Naive B cell (primary cell): ENCODE results near the gene RORB. TPM values are rescaled to one million over a fixed set of nuclear protein-coding genes. Genes with fewer than 3 reads are reported as not detected.

Source experiments
- ATAC-seq, 2 donors: fragments of 150-1000 bp; cut with Tn5 transposase; 2 replicates each; pipeline ENCODE4 v1.10.0; 2021; ENCODE audit warnings: low read depth in 2 of 2, mild to moderate bottlenecking in 2 of 2, moderate library complexity in 2 of 2
- DNase-seq: peaks from one replicate; pipeline ENCODE4 v3.0.0; 2022
- H3K27ac Mint-ChIP-seq, 6 donors: one replicate each; pipeline ENCODE4 v1.8.0; 2020 to 2022; ENCODE audit warnings: mild to moderate bottlenecking in 6 of 6, mixed read lengths in 6 of 6, moderate library complexity in 5 of 6, inconsistent platforms in 2 of 6
- H3K27me3 Mint-ChIP-seq, 3 donors: one replicate each; pipeline ENCODE4 v1.8.0; 2021 to 2022; ENCODE audit warnings: mixed read lengths in 3 of 3, mild to moderate bottlenecking in 1 of 3
- H3K36me3 Mint-ChIP-seq, 2 donors: one replicate each; pipeline ENCODE4 v1.8.0; 2020 to 2022; ENCODE audit warnings: mixed read lengths in 2 of 2, inconsistent platforms in 1 of 2, mild to moderate bottlenecking in 1 of 2
- H3K4me1 Mint-ChIP-seq, 3 donors: one replicate each; pipeline ENCODE4 v1.8.0; 2020 to 2022; ENCODE audit warnings: mixed read lengths in 3 of 3, inconsistent platforms in 1 of 3, mild to moderate bottlenecking in 1 of 3, moderate library complexity in 1 of 3
- H3K4me3 Mint-ChIP-seq, 8 donors: one replicate each; pipeline ENCODE4 v1.8.0; 2020 to 2022; ENCODE audit warnings: mild to moderate bottlenecking in 8 of 8, mixed read lengths in 8 of 8, moderate library complexity in 8 of 8, inconsistent platforms in 2 of 8
- H3K9me3 Mint-ChIP-seq, 7 donors: one replicate each; pipeline ENCODE4 v1.8.0; 2020 to 2022; ENCODE audit warnings: mixed read lengths in 7 of 7, mild to moderate bottlenecking in 5 of 7, inconsistent platforms in 2 of 7, moderate library complexity in 1 of 7
- polyA plus RNA-seq, 6 donors: library from polyadenylated mRNA; unstranded; fragments of 300-500 nt; fragmentation: Illumina TruSeq; gene quantifications; one replicate each; pipeline ENCODE4 v1.2.3, GENCODE V29; 2021; ENCODE audit warnings: low read depth in 6 of 6

The RORB gene
- polyA plus RNA-seq, 6 donors from 2014 or later, result not detected

DNA sequence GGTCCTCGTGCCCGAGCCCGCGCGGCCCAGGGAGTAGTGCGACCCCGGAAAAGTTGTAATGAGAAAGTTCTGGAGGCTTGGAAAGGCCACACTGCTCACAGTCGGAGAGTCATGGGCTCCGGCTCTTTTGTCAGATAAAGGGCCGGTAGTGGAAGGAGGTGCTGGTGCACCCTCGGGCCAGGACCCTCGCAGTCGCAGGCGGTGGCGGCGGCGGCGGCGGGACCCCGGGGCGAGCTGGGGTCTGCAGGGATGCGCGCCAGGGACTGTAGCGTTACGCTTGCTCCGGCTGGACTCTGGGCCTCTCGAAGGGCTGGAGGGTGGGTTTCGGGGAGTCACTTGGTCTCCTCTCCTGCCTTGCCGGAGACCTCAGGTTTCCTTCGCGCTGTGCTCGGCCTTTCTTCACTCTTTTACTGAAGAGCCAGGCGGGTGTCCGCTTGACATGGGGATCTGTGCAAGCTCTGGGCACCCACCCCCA lies 1.5 kb downstream of the RORB start:
- no peak for ATAC-seq
- H3K4me1 Mint-ChIP-seq, result peaks cover 26 to 45% (median 39%) of the 10 kb centered on the region in 3 donors
- H3K27me3 Mint-ChIP-seq, result peaks cover 44 to 62% (median 57%) of the 10 kb centered on the region in 3 donors
- H3K36me3 Mint-ChIP-seq, result peaks cover 0 to 26% of the 10 kb centered on the region in 2 donors
- DNase-seq, result no peak
- H3K4me3 Mint-ChIP-seq, result peak overlapping the region; percentile 83 to 99 (median 92)
- peak overlapping the region in 2 of 6 donors; percentile 61 to 72 for H3K27ac Mint-ChIP-seq
- H3K9me3 Mint-ChIP-seq, result peaks cover 0 to 4% (median 0%) of the 10 kb centered on the region in 7 donors

DNA sequence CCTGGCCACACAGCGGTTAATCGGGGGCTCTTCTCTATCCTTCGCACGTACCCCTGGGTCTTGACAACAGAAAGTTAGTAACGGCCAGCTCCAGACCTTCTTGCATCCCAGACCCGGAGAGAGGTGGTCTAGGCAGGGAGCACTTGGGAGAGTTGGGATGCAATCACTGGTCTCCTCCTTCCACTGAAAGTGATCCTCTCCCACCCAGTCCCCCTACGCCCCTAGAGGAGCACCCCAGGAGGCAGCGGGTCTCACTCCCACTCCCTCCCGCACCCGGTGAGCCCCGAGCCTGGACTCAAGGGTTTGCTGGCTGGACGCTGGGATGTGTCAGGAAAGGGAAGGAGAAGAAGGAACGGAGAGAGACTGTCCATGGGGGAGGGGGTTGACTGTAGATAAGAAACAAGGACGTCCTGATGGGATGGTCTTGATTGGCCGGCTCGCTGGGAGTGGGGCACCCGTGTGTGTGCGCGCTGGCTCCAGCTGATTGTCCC lies 2.0 kb downstream of the RORB start:
- H3K4me1 Mint-ChIP-seq, result peaks cover 26 to 45% (median 39%) of the 10 kb centered on the region in 3 donors
- ATAC-seq, result no peak
- H3K9me3 Mint-ChIP-seq, result peaks cover 0 to 4% (median 0%) of the 10 kb centered on the region in 7 donors
- H3K27me3 Mint-ChIP-seq, result peaks cover 44 to 61% (median 54%) of the 10 kb centered on the region in 3 donors
- peak overlapping the region; percentile 74 to 92 (median 84) for H3K4me3 Mint-ChIP-seq
- H3K27ac Mint-ChIP-seq, result peak overlapping the region in 2 of 6 donors; percentile 61 to 72
- peaks cover 0 to 26% of the 10 kb centered on the region in 2 donors for H3K36me3 Mint-ChIP-seq
- DNase-seq, result no peak

DNA sequence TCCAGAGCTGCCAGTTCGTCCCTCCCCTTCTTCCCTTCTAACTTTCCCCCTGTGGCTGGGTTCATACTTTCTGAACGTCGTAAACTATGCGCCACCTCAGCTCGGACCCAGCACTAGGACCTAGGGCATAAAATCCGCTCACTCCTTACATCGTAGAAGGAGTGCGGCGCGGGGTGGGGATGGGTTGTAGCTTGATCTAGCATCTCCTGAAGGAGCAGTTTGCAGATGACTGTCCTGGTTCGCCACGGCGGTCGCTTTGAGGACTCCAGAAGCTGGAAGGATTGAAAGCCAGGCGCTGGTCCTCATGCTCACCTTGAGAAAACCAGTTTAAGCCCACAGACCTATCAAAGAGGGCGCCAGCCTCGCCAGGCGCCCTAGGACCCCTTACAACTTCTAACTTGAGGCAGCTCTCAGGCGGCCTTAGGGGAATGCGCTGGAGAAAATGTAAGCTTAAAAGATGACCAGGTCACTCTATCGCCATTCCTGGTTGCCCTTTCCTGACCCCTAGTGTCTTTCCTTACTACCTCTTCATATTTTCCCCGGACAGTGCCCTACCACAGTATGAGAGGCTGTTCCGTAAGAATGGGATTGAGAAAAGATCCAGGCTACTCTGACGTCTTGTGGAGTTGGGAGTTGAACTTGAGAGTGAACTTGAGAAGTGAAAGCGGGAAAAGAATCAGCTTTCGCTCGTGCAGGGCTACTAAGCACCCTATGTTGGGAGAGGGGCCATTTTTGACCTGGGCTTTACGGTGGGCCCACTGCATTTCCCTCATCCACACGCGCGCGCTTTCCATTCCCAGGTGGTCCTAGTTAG lies 2.8 kb downstream of the RORB start:
- H3K27ac Mint-ChIP-seq, result peak overlapping the region in 1 of 6 donors; percentile 10

DNA sequence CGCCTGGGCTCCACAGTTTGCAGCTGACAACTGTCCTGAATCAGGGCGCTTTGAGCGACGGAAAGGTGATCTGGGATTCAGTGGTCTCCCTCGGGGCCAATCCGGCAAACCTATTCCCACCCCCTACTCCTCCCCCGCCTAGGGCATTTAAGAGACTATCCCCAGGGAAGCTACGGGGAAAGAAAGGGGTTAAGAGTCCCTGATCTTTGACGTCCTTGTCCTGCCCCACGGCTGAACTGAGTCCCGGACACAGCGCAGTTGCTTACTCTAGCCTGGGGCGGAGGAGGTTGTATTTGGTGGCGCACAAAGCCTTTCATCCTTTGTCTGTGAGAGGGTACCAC lies 3.4 kb downstream of the RORB start:
- no peak for DNase-seq
- Mint-ChIP-seq H3K4me3 (peak overlapping the region; percentile 30 to 92 (median 82)), H3K27me3 (peaks cover 44 to 56% (median 50%) of the 10 kb centered on the region in 3 donors), H3K36me3 (peaks cover 0 to 26% of the 10 kb centered on the region in 2 donors), H3K9me3 (peaks cover 0 to 4% (median 0%) of the 10 kb centered on the region in 7 donors), H3K4me1 (peaks cover 26 to 45% (median 39%) of the 10 kb centered on the region in 3 donors), H3K27ac (peak overlapping the region in 1 of 6 donors; percentile 74)
- ATAC-seq, result no peak

More for the DNA sequence above, 2.8 kb downstream of the RORB start:
- peaks cover 0 to 4% (median 0%) of the 10 kb centered on the region in 7 donors for H3K9me3 Mint-ChIP-seq
- H3K36me3 Mint-ChIP-seq, result peaks cover 0 to 26% of the 10 kb centered on the region in 2 donors
- no peak for DNase-seq
- peak overlapping the region; percentile 74 to 92 (median 84) for H3K4me3 Mint-ChIP-seq
- H3K27me3 Mint-ChIP-seq, result peaks cover 44 to 56% (median 50%) of the 10 kb centered on the region in 3 donors
- no peak for ATAC-seq
- peaks cover 26 to 45% (median 39%) of the 10 kb centered on the region in 3 donors for H3K4me1 Mint-ChIP-seq

DNA sequence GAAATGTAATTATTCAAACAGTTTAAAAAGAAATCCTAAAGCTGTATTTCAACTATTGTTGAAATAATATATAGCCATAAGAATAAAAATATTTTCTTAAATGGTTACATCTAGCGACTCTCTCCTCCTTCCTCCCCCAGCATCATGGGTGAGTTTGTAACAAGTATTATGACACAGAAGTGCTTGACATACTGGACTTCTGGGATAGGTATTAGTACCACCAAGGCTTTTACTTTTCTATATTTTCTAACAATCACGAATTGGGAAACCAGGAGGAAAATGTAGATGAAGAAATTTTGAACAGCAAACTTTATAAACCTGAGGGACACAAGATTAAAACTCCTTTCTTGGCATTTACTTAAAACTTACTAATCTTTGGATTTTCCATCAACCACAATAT lies 4.4 kb downstream of the RORB start:
- Mint-ChIP-seq H3K4me3 (peak overlapping the region in 2 of 8 donors; percentile 12 to 92), H3K4me1 (peaks cover 26 to 41% (median 35%) of the 10 kb centered on the region in 3 donors), H3K36me3 (peaks cover 0 to 26% of the 10 kb centered on the region in 2 donors), H3K9me3 (peaks cover 0 to 4% (median 0%) of the 10 kb centered on the region in 7 donors), H3K27ac (no peak overlapping the region), H3K27me3 (peaks cover 45 to 53% (median 50%) of the 10 kb centered on the region in 3 donors)
- DNase-seq (no peak), ATAC-seq (no peak)

DNA sequence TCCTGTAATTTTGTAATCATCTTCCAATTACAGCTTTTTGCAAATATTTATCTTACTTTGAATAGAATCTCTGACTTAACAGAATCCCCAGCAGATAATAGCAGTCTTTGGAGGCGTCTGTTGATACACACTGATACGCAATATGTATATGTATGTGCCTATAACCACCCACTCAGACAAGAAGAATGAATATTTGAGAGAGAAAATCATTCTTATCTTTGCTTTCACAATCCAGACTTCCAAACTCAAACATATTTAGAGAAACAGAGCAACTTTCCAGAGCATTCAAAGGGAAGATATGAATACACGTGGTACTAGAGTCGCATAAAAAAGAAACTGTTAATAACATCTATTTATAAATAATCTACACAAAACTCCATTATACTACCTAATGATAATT lies 6.1 kb downstream of the RORB start:
- no peak for ATAC-seq
- no peaks in the 10 kb centered on the region for H3K9me3 Mint-ChIP-seq
- peaks cover 33 to 39% (median 36%) of the 10 kb centered on the region in 3 donors for H3K27me3 Mint-ChIP-seq
- H3K4me3 Mint-ChIP-seq, result no peak overlapping the region
- H3K4me1 Mint-ChIP-seq, result peaks cover 14 to 26% (median 24%) of the 10 kb centered on the region in 3 donors
- peaks cover 0 to 13% of the 10 kb centered on the region in 2 donors for H3K36me3 Mint-ChIP-seq
- no peak for DNase-seq
- no peak overlapping the region for H3K27ac Mint-ChIP-seq

DNA sequence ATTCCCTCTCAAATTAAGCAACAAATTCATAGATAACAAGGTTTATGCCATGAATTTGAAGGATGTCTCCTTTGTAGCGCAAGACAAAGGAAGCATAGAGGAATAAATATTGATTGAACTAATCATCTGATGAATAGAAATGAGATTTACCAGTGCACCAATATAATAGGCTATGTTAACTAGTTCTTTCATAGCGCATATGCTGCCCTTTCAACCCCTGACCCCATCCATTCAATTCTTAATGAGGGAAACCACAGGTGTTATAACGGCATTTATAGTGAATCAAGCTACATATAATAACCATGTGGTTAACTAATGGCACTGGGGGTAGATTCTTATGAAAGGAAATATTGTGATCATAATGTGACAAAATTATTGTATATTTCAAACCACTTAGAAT lies 6.5 kb downstream of the RORB start:
- H3K27ac Mint-ChIP-seq, result no peak overlapping the region
- no peak overlapping the region for H3K4me3 Mint-ChIP-seq
- no peaks in the 10 kb centered on the region for H3K9me3 Mint-ChIP-seq
- DNase-seq, result no peak
- no peak for ATAC-seq
- peaks cover 14 to 22% (median 22%) of the 10 kb centered on the region in 3 donors for H3K4me1 Mint-ChIP-seq
- H3K27me3 Mint-ChIP-seq, result peaks cover 29 to 35% (median 35%) of the 10 kb centered on the region in 3 donors
- H3K36me3 Mint-ChIP-seq, result peaks cover 0 to 13% of the 10 kb centered on the region in 2 donors

DNA sequence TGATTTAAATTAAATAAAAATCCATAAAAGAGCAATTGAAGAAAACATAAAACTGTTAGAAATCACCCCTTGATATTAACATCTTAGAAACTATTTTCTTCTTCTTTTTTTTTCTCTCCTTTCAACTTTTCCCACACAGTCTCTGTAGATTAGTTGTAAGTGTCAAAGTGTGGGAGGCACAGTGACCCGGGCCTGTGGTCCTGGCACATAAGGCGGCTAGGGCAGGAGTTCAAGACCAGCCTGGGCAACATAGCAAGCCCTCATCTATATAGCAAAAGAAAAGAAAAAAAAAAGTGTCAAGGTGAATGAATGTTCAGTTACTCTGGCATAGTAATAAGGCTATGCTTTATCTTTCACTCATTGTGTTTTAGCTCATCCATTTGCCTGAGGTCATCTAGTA lies 14.2 kb downstream of the RORB start:
- ATAC-seq (no peak), DNase-seq (no peak)
- no peaks in the 10 kb centered on the region for H3K9me3 Mint-ChIP-seq
- H3K27ac Mint-ChIP-seq, result no peak overlapping the region
- H3K4me3 Mint-ChIP-seq, result no peak overlapping the region
- peaks cover 5 to 8% (median 5%) of the 10 kb centered on the region in 3 donors for H3K27me3 Mint-ChIP-seq
- H3K36me3 Mint-ChIP-seq, result no peaks in the 10 kb centered on the region
- no peaks in the 10 kb centered on the region for H3K4me1 Mint-ChIP-seq

DNA sequence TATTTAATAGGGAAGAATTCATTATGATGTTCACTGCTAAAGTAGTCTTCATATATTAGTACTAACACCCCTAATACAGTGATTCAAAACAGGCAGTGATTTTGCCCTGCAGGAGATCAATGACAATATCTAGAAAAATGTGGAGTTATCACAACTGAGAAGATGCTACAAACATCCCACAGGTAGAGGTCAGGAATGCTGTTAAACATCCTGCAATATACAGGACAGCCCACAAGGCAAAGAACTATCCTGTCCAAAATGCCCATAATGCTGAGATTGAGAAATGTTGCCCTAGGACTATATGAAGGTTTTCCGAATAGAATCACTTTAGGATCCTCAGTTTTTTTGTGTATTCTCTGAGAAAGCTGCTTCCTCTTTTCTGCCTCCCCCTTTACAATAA lies 15.3 kb downstream of the RORB start:
- Mint-ChIP-seq H3K9me3 (no peaks in the 10 kb centered on the region), H3K4me3 (no peak overlapping the region), H3K27me3 (peaks cover 3 to 8% (median 5%) of the 10 kb centered on the region in 3 donors), H3K36me3 (no peaks in the 10 kb centered on the region), H3K4me1 (no peaks in the 10 kb centered on the region), H3K27ac (no peak overlapping the region)
- ATAC-seq, result no peak
- no peak for DNase-seq

DNA sequence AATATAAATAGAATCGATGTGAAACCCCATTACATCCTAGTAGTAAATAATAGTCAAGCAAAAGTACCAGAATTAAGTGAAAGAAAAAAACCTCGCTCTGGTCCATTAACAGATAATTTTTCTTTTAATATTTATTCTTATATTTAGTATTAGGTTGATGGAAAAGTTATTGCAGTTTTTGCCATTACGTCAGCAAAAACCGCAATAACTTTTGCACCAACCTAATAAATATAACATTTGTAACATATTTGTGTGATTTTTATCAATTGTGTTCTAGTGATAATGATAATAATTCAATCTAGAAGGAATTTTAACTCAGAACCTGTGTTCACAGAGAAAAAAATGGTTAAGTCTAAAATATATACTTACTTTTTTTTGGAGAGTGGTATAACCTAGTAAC lies 16.1 kb downstream of the RORB start:
- no peaks in the 10 kb centered on the region for H3K4me1 Mint-ChIP-seq
- no peak overlapping the region for H3K27ac Mint-ChIP-seq
- peaks cover 5 to 8% (median 8%) of the 10 kb centered on the region in 3 donors for H3K27me3 Mint-ChIP-seq
- no peak for DNase-seq
- no peak for ATAC-seq
- no peak overlapping the region for H3K4me3 Mint-ChIP-seq
- no peaks in the 10 kb centered on the region for H3K36me3 Mint-ChIP-seq
- H3K9me3 Mint-ChIP-seq, result no peaks in the 10 kb centered on the region

DNA sequence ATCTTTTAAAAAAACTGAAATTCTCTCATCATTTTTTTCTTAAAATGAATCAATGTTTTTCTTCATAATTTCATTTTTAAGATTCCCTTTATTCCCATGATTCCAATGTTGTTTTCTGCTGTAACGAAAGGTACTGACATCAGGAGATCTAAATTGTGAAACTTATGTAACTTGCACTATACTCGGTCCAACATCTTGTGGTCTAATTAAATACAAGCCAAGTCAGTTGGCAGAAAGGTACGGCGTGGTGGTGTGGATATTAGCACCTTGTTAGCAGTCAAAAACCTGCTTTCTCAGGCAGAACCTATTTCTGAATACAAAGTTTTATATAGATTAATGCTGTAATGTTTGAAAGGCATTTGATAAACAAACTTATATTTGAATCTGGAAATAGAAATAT lies 20.1 kb downstream of the RORB start:
- no peak for ATAC-seq
- Mint-ChIP-seq H3K27me3 (peaks cover 0 to 14% (median 5%) of the 10 kb centered on the region in 3 donors), H3K36me3 (no peaks in the 10 kb centered on the region), H3K4me1 (no peaks in the 10 kb centered on the region), H3K27ac (no peak overlapping the region), H3K9me3 (no peaks in the 10 kb centered on the region), H3K4me3 (no peak overlapping the region)
- no peak for DNase-seq

DNA sequence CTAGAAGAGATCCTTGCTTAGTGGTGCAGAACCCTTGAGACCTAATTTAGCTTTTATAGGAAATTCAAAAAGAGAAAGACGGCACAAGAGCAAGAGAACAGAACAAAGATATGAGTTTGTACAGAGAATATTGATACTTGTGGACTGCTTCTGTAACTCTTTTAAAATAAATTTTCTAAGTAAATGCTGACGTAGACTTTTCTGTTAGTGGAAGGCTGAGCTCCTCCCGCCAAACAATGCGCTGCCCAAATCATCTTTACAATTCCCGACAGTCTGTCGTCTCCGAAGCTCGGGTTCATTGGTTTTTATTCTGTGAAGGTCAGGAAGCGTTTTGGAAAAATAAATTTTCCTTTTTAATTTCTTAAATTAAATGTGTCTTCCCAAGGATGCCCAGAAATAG lies 22.3 kb downstream of the RORB start:
- Mint-ChIP-seq H3K27me3 (peaks cover 11 to 18% (median 17%) of the 10 kb centered on the region in 3 donors), H3K36me3 (no peaks in the 10 kb centered on the region), H3K4me3 (no peak overlapping the region), H3K4me1 (no peaks in the 10 kb centered on the region), H3K9me3 (no peaks in the 10 kb centered on the region), H3K27ac (no peak overlapping the region)
- ATAC-seq (no peak), DNase-seq (no peak)

DNA sequence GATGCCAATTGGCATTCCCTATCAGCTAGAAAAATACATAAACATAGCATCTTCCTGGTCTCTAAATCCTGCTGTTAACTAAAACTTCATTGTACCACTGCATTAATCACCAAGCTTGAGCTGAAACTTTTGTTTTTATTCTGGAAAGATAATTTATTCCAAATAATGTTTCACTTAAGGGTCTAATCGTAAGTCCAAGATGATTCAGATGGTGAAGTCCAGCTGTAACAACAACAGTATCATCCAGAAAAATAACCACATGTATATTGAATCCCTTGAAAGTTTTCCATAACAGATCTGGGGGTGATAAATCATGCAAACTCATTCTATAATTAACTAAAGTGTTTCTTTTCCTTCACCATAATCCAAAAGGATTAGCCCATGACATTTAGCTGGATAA lies 23.9 kb downstream of the RORB start:
- DNase-seq, result no peak
- no peaks in the 10 kb centered on the region for H3K36me3 Mint-ChIP-seq
- no peak overlapping the region for H3K4me3 Mint-ChIP-seq

DNA sequence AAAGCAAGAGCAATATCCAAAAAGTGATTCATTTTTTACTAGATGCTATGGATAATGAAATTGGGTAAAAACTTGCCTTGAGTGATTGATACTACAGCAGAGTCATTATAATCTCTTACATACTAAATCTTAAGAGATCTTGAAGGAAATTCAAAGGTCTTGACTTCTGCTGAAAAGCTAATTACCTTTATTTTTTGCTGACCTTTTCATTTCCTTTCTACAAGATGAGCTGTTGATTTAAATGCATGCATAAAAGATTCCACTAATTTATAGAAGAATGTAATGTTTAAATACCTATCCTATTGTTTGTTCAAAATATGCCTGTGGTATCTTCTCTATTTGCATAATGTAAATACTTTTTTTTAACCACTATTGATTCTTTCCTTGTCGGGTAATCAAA lies 27.2 kb downstream of the RORB start:
- Mint-ChIP-seq H3K4me3 (no peak overlapping the region), H3K9me3 (no peaks in the 10 kb centered on the region), H3K4me1 (peaks cover 0 to 6% (median 3%) of the 10 kb centered on the region in 3 donors), H3K36me3 (no peaks in the 10 kb centered on the region), H3K27me3 (peaks cover 5 to 36% (median 19%) of the 10 kb centered on the region in 3 donors), H3K27ac (no peak overlapping the region)
- ATAC-seq (no peak), DNase-seq (no peak)

More for the DNA sequence above, 23.9 kb downstream of the RORB start:
- Mint-ChIP-seq H3K27me3 (peaks cover 11 to 19% (median 15%) of the 10 kb centered on the region in 3 donors), H3K27ac (no peak overlapping the region), H3K4me1 (peaks cover 0 to under 1% (median 0%) of the 10 kb centered on the region in 3 donors), H3K9me3 (no peaks in the 10 kb centered on the region)
- ATAC-seq, result no peak
